PC-3 (cell line): ENCODE measurements around the gene NFYC.

ENCODE experiments used
- EZH2 ChIP-seq: fragments of 300-600 bp; sonication (generic); IDR thresholded peaks from one replicate; pipeline ENCODE4 v1.6.1; 2017; ENCODE audit warnings: antibody characterized with exemption, mild to moderate bottlenecking, low read length; ENCODE audit not compliant: unreplicated experiment
- EZH2phosphoT487 ChIP-seq: fragments of 300-600 bp; sonication (generic); IDR thresholded peaks from 2 replicates; pipeline ENCODE4 v1.6.1; 2018; ENCODE audit warnings: mild to moderate bottlenecking, antibody characterized with exemption, low read length, borderline replicate concordance
- TF ChIP-seq, protein P1 (sequence below): fragments of 300-600 bp; sonication (generic); conservative IDR thresholded peaks from 2 replicates; pipeline ENCODE4 v1.5.1; 2017; ENCODE audit warnings: antibody characterized with exemption, low read depth, mild to moderate bottlenecking, low read length

DNA sequence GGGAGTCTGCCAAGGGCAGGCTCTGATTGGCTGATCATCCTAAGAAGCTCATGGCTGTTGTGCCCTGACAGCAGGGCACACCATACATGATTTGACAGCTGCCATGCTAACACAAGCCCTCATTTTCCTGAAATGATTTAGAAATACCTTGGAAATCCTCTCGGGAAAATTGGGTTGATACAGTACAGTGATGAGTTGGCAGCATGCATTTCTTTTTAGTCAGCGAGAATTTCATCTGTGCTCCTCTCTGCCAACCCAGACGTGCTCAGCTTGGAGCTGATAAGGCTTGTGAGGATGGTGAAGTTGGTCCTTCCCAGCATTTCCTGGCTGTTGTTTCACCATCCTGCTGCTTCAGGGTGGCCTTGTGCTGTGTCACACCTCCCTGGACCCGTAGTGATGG lies 69.5 kb downstream of the NFYC start:
- TF ChIP-seq, protein P1, sequence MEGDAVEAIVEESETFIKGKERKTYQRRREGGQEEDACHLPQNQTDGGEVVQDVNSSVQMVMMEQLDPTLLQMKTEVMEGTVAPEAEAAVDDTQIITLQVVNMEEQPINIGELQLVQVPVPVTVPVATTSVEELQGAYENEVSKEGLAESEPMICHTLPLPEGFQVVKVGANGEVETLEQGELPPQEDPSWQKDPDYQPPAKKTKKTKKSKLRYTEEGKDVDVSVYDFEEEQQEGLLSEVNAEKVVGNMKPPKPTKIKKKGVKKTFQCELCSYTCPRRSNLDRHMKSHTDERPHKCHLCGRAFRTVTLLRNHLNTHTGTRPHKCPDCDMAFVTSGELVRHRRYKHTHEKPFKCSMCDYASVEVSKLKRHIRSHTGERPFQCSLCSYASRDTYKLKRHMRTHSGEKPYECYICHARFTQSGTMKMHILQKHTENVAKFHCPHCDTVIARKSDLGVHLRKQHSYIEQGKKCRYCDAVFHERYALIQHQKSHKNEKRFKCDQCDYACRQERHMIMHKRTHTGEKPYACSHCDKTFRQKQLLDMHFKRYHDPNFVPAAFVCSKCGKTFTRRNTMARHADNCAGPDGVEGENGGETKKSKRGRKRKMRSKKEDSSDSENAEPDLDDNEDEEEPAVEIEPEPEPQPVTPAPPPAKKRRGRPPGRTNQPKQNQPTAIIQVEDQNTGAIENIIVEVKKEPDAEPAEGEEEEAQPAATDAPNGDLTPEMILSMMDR = no peak
- TF ChIP-seq EZH2 (no peak), EZH2phosphoT487 (no peak)
